ENCODE data around the gene ATF1.

ATF1 gene

GRCh38 chr12:50772877-50773276 is 9.0 kb downstream of the ATF1 start:
- H3K4me3 Mint-ChIP-seq, result no peak overlapping the region
- H3K4me1 Mint-ChIP-seq, result no peaks in the 10 kb centered on the region

GRCh38 chr12:50775251-50775650 is 11.3 kb downstream of the ATF1 start:
- Mint-ChIP-seq H3K27me3 (ENCODE audit: low read depth) (no peaks in the 10 kb centered on the region), H3K27ac (no peak overlapping the region), H3K9me3 (peaks cover 3% of the 10 kb centered on the region), H3K36me3 (ENCODE audit: low read depth) (peaks cover 58% of the 10 kb centered on the region), H3K4me1 (no peaks in the 10 kb centered on the region), H3K4me3 (no peak overlapping the region)
- TF ChIP-seq CTCF (IDR thresholded peaks at IDR 0.05; ENCODE audit: unreplicated experiment in 3 of 3), result no peak

More at GRCh38 chr12:50772877-50773276, 9.0 kb downstream of the ATF1 start:
- Mint-ChIP-seq H3K27me3 (ENCODE audit: low read depth) (no peaks in the 10 kb centered on the region), H3K27ac (no peak overlapping the region), H3K36me3 (ENCODE audit: low read depth) (peaks cover 55% of the 10 kb centered on the region), H3K9me3 (peaks cover 6% of the 10 kb centered on the region)
- TF ChIP-seq CTCF (IDR thresholded peaks at IDR 0.05; ENCODE audit: unreplicated experiment in 3 of 3), result no peak

GRCh38 chr12:50776749-50777728 is 13.1 kb downstream of the ATF1 start:
- H3K4me1 Mint-ChIP-seq, result no peaks in the 10 kb centered on the region
- H3K36me3 Mint-ChIP-seq (ENCODE audit: low read depth), result peaks cover 49% of the 10 kb centered on the region
- no peak for TF ChIP-seq CTCF (IDR thresholded peaks at IDR 0.05; ENCODE audit: unreplicated experiment in 3 of 3)
- no peaks in the 10 kb centered on the region for H3K27me3 Mint-ChIP-seq (ENCODE audit: low read depth)
- H3K27ac Mint-ChIP-seq, result no peak overlapping the region
- H3K9me3 Mint-ChIP-seq, result no peaks in the 10 kb centered on the region
- H3K4me3 Mint-ChIP-seq, result no peak overlapping the region

- H3K4me3 Mint-ChIP-seq, result no peak overlapping the region
- H3K36me3 Mint-ChIP-seq (ENCODE audit: low read depth), result peaks cover 32% of the 10 kb centered on the region
- H3K27me3 Mint-ChIP-seq (ENCODE audit: low read depth), result no peaks in the 10 kb centered on the region
- no peak for TF ChIP-seq CTCF (IDR thresholded peaks at IDR 0.05; ENCODE audit: unreplicated experiment in 3 of 3)
- H3K9me3 Mint-ChIP-seq, result no peaks in the 10 kb centered on the region
- H3K27ac Mint-ChIP-seq, result no peak overlapping the region
- no peaks in the 10 kb centered on the region for H3K4me1 Mint-ChIP-seq
Measured at GRCh38 chr12:50778663-50779590, 15.0 kb downstream of the ATF1 start.

GRCh38 chr12:50780013-50780412 is 16.1 kb downstream of the ATF1 start:
- no peak overlapping the region for H3K27ac Mint-ChIP-seq
- no peaks in the 10 kb centered on the region for H3K27me3 Mint-ChIP-seq (ENCODE audit: low read depth)
- no peak for TF ChIP-seq CTCF (IDR thresholded peaks at IDR 0.05; ENCODE audit: unreplicated experiment in 3 of 3)
- H3K4me3 Mint-ChIP-seq, result no peak overlapping the region
- H3K4me1 Mint-ChIP-seq, result no peaks in the 10 kb centered on the region
- peaks cover 39% of the 10 kb centered on the region for H3K36me3 Mint-ChIP-seq (ENCODE audit: low read depth)
- H3K9me3 Mint-ChIP-seq, result no peaks in the 10 kb centered on the region

Measured in nephron (organoid).